Thyroid gland (tissue), 4 donors: ENCODE results near the gene FLT4.

Experiments used
- CTCF ChIP-seq, 6 experiments: fragments of 200-600 bp in 3 of 6; fragments of 450-650 bp in 3 of 6; sonication (generic) in 3 of 6; IDR thresholded peaks; one replicate each; pipeline ENCODE4 v1.5.1; 2016 to 2019; ENCODE audit warnings: antibody characterized with exemption in 6 of 6, mild to moderate bottlenecking in 2 of 6, inconsistent platforms in 1 of 6, moderate library complexity in 1 of 6
- POLR2A ChIP-seq, 2 donors: fragments of 450-650 bp; IDR thresholded peaks; one replicate each; pipeline ENCODE4 v1.6.1; 2017; ENCODE audit warnings: antibody characterized with exemption in 2 of 2, mild to moderate bottlenecking in 2 of 2, moderate library complexity in 1 of 2

- TF ChIP-seq CTCF (IDR thresholded peaks at IDR 0.05) (no peak), POLR2A (IDR thresholded peaks at IDR 0.05) (no peak)
Measured at GRCh38 chr5:180609386-180609785, 40.0 kb downstream of the FLT4 start.
